ENCODE results near the gene GYPE.
"Not testable (repeated sequence)": the region's sequence is repeated elsewhere in the genome, so short reads cannot be mapped to it uniquely, and the experiment has no call there.

GYPE gene

GRCh38 chr4:143849296-143849695, 56.1 kb downstream of the GYPE start:
- 84% methylated on average over 2 of the region's 2 CpGs for WGBS (ENCODE audit: insufficient coverage)
- CTCF ChIA-PET; DNase-seq; H3K27me3 ChIP-seq (replicated peaks in 2 of 5; ENCODE audit: control insufficient read depth in 4 of 5, insufficient read depth in 5 of 5, low read length in 4 of 5); H3K9me3 ChIP-seq (ENCODE audit: control extremely low read depth in 1 of 5, control insufficient read depth in 4 of 5, insufficient read depth in 2 of 5, low read depth in 1 of 5, low read length in 4 of 5); POLR2A ChIA-PET; H3K36me3 ChIP-seq (ENCODE audit: control insufficient read depth in 4 of 4, insufficient read depth in 4 of 4, low read length in 3 of 4); H3K4me3 ChIP-seq (ENCODE audit: control insufficient read depth in 1 of 7, extremely low read depth in 1 of 7, insufficient read depth in 4 of 7, low read depth in 2 of 7, low read length in 6 of 7); H3K27ac ChIP-seq (ENCODE audit: insufficient read depth in 1 of 2, low read depth in 1 of 2, low read length in 2 of 2, poor library complexity in 1 of 2, severe bottlenecking in 2 of 2): not testable (repeated sequence)
- peaks cover 3 to 11% (median 3%) of the 10 kb centered on the region in 4 experiments for H3K4me1 ChIP-seq (ENCODE audit: control extremely low read depth in 1 of 4, control insufficient read depth in 4 of 4, insufficient read depth in 4 of 4, low read length in 3 of 4)

- H3K36me3 ChIP-seq (ENCODE audit: control insufficient read depth in 4 of 4, insufficient read depth in 4 of 4, low read length in 3 of 4); H3K27me3 ChIP-seq (replicated peaks in 2 of 5; ENCODE audit: control insufficient read depth in 4 of 5, insufficient read depth in 5 of 5, low read length in 4 of 5); H3K9me3 ChIP-seq (ENCODE audit: control extremely low read depth in 1 of 5, control insufficient read depth in 4 of 5, insufficient read depth in 2 of 5, low read depth in 1 of 5, low read length in 4 of 5); H3K27ac ChIP-seq (ENCODE audit: insufficient read depth in 1 of 2, low read depth in 1 of 2, low read length in 2 of 2, poor library complexity in 1 of 2, severe bottlenecking in 2 of 2); H3K4me3 ChIP-seq (ENCODE audit: control insufficient read depth in 1 of 7, extremely low read depth in 1 of 7, insufficient read depth in 4 of 7, low read depth in 2 of 7, low read length in 6 of 7); POLR2A ChIA-PET; CTCF ChIA-PET: not testable (repeated sequence)
- DNase-seq: peak in 1 of 3 donors; percentile 36
- peaks cover 0 to 15% (median 9%) of the 10 kb centered on the region in 4 experiments for H3K4me1 ChIP-seq (ENCODE audit: control extremely low read depth in 1 of 4, control insufficient read depth in 4 of 4, insufficient read depth in 4 of 4, low read length in 3 of 4)
- no CpG with 5 or more reads among the region's 1 CpG for WGBS (ENCODE audit: insufficient coverage)
These were observed 61.9 kb downstream of the GYPE start for GRCh38 chr4:143843506-143843832.

- DNase-seq; H3K36me3 ChIP-seq (ENCODE audit: control insufficient read depth in 4 of 4, insufficient read depth in 4 of 4, low read length in 3 of 4); CTCF ChIA-PET; H3K4me3 ChIP-seq (ENCODE audit: control insufficient read depth in 1 of 7, extremely low read depth in 1 of 7, insufficient read depth in 4 of 7, low read depth in 2 of 7, low read length in 6 of 7); POLR2A ChIA-PET; H3K27ac ChIP-seq (ENCODE audit: insufficient read depth in 1 of 2, low read depth in 1 of 2, low read length in 2 of 2, poor library complexity in 1 of 2, severe bottlenecking in 2 of 2); H3K27me3 ChIP-seq (replicated peaks in 2 of 5; ENCODE audit: control insufficient read depth in 4 of 5, insufficient read depth in 5 of 5, low read length in 4 of 5); H3K9me3 ChIP-seq (ENCODE audit: control extremely low read depth in 1 of 5, control insufficient read depth in 4 of 5, insufficient read depth in 2 of 5, low read depth in 1 of 5, low read length in 4 of 5): not testable (repeated sequence)
- H3K4me1 ChIP-seq (ENCODE audit: control extremely low read depth in 1 of 4, control insufficient read depth in 4 of 4, insufficient read depth in 4 of 4, low read length in 3 of 4): peaks cover 0 to 15% (median 9%) of the 10 kb centered on the region in 4 experiments
- no CpG with 5 or more reads among the region's 3 CpGs for WGBS (ENCODE audit: insufficient coverage)
These were observed 62.5 kb downstream of the GYPE start for GRCh38 chr4:143842624-143843505.

- DNase-seq; H3K36me3 ChIP-seq (ENCODE audit: control insufficient read depth in 4 of 4, insufficient read depth in 4 of 4, low read length in 3 of 4); H3K27ac ChIP-seq (ENCODE audit: insufficient read depth in 1 of 2, low read depth in 1 of 2, low read length in 2 of 2, poor library complexity in 1 of 2, severe bottlenecking in 2 of 2); H3K27me3 ChIP-seq (replicated peaks in 2 of 5; ENCODE audit: control insufficient read depth in 4 of 5, insufficient read depth in 5 of 5, low read length in 4 of 5); CTCF ChIA-PET; H3K9me3 ChIP-seq (ENCODE audit: control extremely low read depth in 1 of 5, control insufficient read depth in 4 of 5, insufficient read depth in 2 of 5, low read depth in 1 of 5, low read length in 4 of 5); H3K4me3 ChIP-seq (ENCODE audit: control insufficient read depth in 1 of 7, extremely low read depth in 1 of 7, insufficient read depth in 4 of 7, low read depth in 2 of 7, low read length in 6 of 7); POLR2A ChIA-PET: not testable (repeated sequence)
- 94% methylated on average over 3 of the region's 7 CpGs for WGBS (ENCODE audit: insufficient coverage)
- H3K4me1 ChIP-seq (ENCODE audit: control extremely low read depth in 1 of 4, control insufficient read depth in 4 of 4, insufficient read depth in 4 of 4, low read length in 3 of 4): peaks cover 0 to 15% (median 9%) of the 10 kb centered on the region in 4 experiments
These were observed 65.9 kb downstream of the GYPE start for GRCh38 chr4:143839413-143839812.

- POLR2A ChIA-PET; H3K27ac ChIP-seq (ENCODE audit: insufficient read depth in 1 of 2, low read depth in 1 of 2, low read length in 2 of 2, poor library complexity in 1 of 2, severe bottlenecking in 2 of 2); H3K4me1 ChIP-seq (ENCODE audit: control extremely low read depth in 1 of 4, control insufficient read depth in 4 of 4, insufficient read depth in 4 of 4, low read length in 3 of 4); H3K27me3 ChIP-seq (replicated peaks in 2 of 5; ENCODE audit: control insufficient read depth in 4 of 5, insufficient read depth in 5 of 5, low read length in 4 of 5); CTCF ChIA-PET; H3K4me3 ChIP-seq (ENCODE audit: control insufficient read depth in 1 of 7, extremely low read depth in 1 of 7, insufficient read depth in 4 of 7, low read depth in 2 of 7, low read length in 6 of 7); DNase-seq; H3K36me3 ChIP-seq (ENCODE audit: control insufficient read depth in 4 of 4, insufficient read depth in 4 of 4, low read length in 3 of 4): not testable (repeated sequence)
- peaks cover 0 to 10% (median 5%) of the 10 kb centered on the region in 5 experiments for H3K9me3 ChIP-seq (ENCODE audit: control extremely low read depth in 1 of 5, control insufficient read depth in 4 of 5, insufficient read depth in 2 of 5, low read depth in 1 of 5, low read length in 4 of 5)
- WGBS (ENCODE audit: insufficient coverage): 100% methylated on average over 2 of the region's 4 CpGs
These were observed 71.2 kb downstream of the GYPE start for GRCh38 chr4:143834196-143834595.

- DNase-seq; POLR2A ChIA-PET; H3K4me1 ChIP-seq (ENCODE audit: control extremely low read depth in 1 of 4, control insufficient read depth in 4 of 4, insufficient read depth in 4 of 4, low read length in 3 of 4); H3K4me3 ChIP-seq (ENCODE audit: control insufficient read depth in 1 of 7, extremely low read depth in 1 of 7, insufficient read depth in 4 of 7, low read depth in 2 of 7, low read length in 6 of 7); H3K27ac ChIP-seq (ENCODE audit: insufficient read depth in 1 of 2, low read depth in 1 of 2, low read length in 2 of 2, poor library complexity in 1 of 2, severe bottlenecking in 2 of 2); CTCF ChIA-PET; H3K36me3 ChIP-seq (ENCODE audit: control insufficient read depth in 4 of 4, insufficient read depth in 4 of 4, low read length in 3 of 4); H3K27me3 ChIP-seq (replicated peaks in 2 of 5; ENCODE audit: control insufficient read depth in 4 of 5, insufficient read depth in 5 of 5, low read length in 4 of 5): not testable (repeated sequence)
- H3K9me3 ChIP-seq (ENCODE audit: control extremely low read depth in 1 of 5, control insufficient read depth in 4 of 5, insufficient read depth in 2 of 5, low read depth in 1 of 5, low read length in 4 of 5): peaks cover 0 to 10% (median 5%) of the 10 kb centered on the region in 5 experiments
- no CpG with 5 or more reads among the region's 2 CpGs for WGBS (ENCODE audit: insufficient coverage)
These were observed 71.7 kb downstream of the GYPE start for GRCh38 chr4:143833676-143834075.

- H3K27ac ChIP-seq (ENCODE audit: insufficient read depth in 1 of 2, low read depth in 1 of 2, low read length in 2 of 2, poor library complexity in 1 of 2, severe bottlenecking in 2 of 2); H3K4me1 ChIP-seq (ENCODE audit: control extremely low read depth in 1 of 4, control insufficient read depth in 4 of 4, insufficient read depth in 4 of 4, low read length in 3 of 4); H3K27me3 ChIP-seq (replicated peaks in 2 of 5; ENCODE audit: control insufficient read depth in 4 of 5, insufficient read depth in 5 of 5, low read length in 4 of 5); CTCF ChIA-PET; H3K4me3 ChIP-seq (ENCODE audit: control insufficient read depth in 1 of 7, extremely low read depth in 1 of 7, insufficient read depth in 4 of 7, low read depth in 2 of 7, low read length in 6 of 7); H3K36me3 ChIP-seq (ENCODE audit: control insufficient read depth in 4 of 4, insufficient read depth in 4 of 4, low read length in 3 of 4); DNase-seq; POLR2A ChIA-PET: not testable (repeated sequence)
- H3K9me3 ChIP-seq (ENCODE audit: control extremely low read depth in 1 of 5, control insufficient read depth in 4 of 5, insufficient read depth in 2 of 5, low read depth in 1 of 5, low read length in 4 of 5): peaks cover 0 to 10% (median 5%) of the 10 kb centered on the region in 5 experiments
These were observed 74.8 kb downstream of the GYPE start for GRCh38 chr4:143830576-143830975.

All from common myeloid progenitor, CD34-positive (primary cell).